Activated effector memory CD4-positive, alpha-beta T cell treated with anti-CD3 and anti-CD28 coated beads, Interleukin-2, amount 50 U/mL, for 16 hours (primary cell): ENCODE data around the gene CAMK2N1.

Experiments
- DNase-seq: peaks from one replicate; pipeline ENCODE4 v3.0.0-alpha.2; 2020

Gene CAMK2N1

GRCh38 chr1:20442920-20443625, 42.9 kb downstream of the CAMK2N1 start:
- peak; percentile 37 for DNase-seq

- DNase-seq, result peak; percentile 74
Measured at GRCh38 chr1:20440785-20441200, 45.2 kb downstream of the CAMK2N1 start.

- no peak for DNase-seq
Measured at GRCh38 chr1:20439282-20439681, 46.7 kb downstream of the CAMK2N1 start.

GRCh38 chr1:20437640-20438039, 48.4 kb downstream of the CAMK2N1 start:
- no peak for DNase-seq

- DNase-seq, result no peak
Measured at GRCh38 chr1:20432891-20433290, 53.1 kb downstream of the CAMK2N1 start.
